ENCODE measurements around the gene RENBP.

Gene RENBP

DNA sequence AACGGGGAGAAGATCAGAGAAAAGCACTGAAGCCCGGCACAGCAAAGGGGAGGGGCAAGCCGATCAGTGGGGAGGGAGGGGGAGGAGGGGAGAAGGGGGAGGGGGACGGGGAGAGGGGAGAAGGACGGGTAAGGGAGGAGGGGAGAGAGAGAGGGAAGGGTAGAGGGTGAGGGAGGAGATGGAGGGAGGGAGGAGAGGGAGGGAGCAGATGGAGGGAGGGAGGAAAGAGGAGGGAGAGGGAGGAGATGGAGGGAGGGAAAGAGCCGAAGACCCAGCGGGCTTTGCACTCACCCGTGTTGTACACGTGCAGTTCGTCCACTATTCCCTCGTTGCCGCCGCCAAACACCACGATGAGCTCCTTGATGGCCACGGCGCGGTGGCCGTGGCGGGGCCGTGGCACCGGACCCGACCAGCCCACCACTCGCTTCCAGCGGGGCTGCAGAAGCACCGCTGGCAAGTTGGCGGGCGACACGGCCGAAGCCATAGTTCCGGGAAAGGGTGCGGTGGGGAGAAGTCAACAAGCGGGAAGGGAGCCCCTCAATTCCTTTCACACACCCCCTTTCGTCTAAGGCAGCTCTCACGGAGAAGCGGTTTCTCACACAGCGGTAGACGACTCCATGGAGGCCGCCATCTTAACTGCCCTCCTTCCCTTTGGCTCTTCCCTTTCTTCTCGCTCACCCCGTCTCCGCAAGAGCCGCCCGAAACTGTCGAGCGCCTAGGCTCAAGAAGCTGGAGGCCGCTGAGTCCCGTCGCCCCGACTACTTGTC is 26.1 kb upstream of the RENBP start:
- no peak for DNase-seq

GRCh38 chrX:153969904-153970356 is 25.5 kb upstream of the RENBP start:
- no peak for DNase-seq

- no peak for DNase-seq
These were observed 24.9 kb upstream of the RENBP start for GRCh38 chrX:153969125-153969903.

GRCh38 chrX:153968754-153969124 is 24.3 kb upstream of the RENBP start:
- DNase-seq, result no peak

DNA sequence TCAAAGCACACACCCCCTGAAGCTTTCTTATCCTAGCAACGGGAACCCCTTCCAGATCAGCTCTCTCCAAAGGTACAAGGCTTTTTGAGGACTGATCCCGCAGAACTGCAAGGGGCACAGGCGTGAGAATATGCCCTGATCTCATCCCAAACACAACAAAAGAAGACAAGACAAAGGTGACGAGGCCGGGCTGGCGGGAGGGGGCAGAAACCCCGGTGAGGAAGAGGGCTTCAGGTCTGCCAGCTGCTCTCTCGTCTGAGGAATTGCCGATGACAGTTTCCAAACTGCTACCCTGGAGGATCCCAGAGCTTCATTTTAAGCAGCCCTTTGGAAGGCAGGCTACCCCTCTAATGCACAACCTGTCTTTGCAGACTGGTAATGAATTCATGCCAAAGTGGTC is 23.8 kb upstream of the RENBP start:
- no peak for DNase-seq

- DNase-seq, result no peak
These were observed 23.2 kb upstream of the RENBP start for GRCh38 chrX:153967536-153968224.

DNA sequence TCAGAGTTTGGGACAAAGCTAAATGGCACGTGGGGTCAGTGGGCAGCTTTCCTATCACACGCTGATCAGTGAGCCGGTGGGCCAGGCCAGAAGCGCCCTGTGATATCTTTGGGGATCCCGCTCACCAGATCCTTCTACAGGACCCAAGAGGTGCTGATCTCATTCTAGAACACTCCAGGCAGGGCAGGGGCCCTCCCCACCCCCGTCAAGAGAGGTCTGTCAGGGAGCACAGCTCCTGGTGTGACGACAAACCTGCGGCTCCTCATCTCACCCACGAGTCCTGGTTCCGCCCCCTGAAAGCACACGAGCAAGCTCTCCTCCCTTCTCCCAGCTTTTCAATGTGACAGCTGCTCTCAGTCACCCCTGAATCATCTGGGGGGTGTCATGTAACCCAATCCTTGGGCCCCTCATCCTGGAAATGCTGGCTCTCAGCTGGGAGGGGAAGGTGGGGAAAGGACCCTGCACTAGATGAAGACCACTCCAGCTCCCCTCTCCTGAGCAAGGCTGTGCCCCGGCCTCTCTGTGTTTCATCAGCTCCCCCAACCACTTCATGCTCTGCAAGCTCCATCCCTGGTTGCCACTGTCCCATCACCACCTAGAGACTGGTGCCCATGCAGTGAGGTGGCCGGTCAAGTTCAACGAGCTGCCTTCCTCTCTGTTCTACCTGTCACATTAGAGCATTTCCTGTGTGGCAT is 22.5 kb upstream of the RENBP start:
- DNase-seq, result no peak

DNA sequence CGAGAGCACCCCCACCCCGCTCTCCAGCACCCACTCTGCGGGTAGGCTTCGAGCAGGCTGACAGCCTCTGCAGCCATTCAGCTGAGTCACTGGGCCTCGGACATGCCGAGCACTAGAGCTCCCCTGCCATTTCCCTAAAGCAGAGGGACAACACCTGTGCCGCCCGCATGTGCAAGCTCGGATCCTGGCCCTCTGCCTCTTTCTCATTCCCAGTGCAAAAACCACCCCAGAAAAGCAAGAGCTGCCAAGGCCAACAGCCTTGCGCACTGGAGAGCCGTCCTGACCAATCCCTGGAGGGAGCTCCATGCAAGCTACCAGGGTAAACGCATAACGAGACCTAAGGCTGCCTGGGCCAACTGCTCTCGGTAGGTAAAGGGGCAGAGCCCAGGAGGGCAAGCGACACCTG is 21.8 kb upstream of the RENBP start:
- no peak for DNase-seq

DNA sequence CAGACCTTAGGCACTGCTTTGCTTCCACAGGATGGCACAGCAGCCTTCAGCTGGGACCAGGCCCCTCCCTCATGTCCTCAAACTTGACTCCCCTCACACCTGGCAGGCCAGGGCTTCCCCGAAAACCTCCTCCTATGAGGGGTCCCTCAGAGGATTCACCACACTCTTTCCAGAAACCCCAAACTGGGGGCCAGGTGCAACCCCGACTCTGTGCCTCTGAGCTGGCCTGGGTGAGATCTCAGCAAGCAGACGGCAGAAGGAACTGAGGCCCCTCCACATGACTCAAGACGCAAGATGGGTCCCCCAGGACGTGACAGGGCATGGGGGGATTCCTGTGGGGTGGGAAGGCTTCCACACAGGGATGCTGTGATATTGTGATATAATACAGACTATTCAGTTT is 21.0 kb upstream of the RENBP start:
- DNase-seq, result no peak

GRCh38 chrX:153964105-153964504 is 19.7 kb upstream of the RENBP start:
- no peak for DNase-seq

DNA sequence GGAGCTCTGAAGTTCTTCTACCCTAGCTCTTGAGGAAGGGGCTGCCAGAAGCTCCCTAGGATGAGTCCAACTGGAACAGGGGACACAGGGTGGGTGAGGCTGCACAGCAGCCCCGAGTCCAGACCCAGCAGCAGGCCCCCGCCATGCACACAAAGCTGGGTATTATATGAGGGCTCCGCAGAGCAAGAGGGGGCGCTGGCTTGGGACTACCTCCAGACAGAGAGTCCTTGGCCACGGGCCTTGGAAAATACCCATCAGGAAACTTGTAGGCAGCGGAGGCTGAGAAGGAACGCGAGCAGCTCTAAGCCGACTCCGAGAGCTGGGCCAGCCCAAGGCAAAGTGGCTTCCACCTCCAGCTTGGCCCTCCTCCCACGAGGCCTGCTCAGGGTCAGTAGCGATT is 19.1 kb upstream of the RENBP start:
- no peak for DNase-seq

DNA sequence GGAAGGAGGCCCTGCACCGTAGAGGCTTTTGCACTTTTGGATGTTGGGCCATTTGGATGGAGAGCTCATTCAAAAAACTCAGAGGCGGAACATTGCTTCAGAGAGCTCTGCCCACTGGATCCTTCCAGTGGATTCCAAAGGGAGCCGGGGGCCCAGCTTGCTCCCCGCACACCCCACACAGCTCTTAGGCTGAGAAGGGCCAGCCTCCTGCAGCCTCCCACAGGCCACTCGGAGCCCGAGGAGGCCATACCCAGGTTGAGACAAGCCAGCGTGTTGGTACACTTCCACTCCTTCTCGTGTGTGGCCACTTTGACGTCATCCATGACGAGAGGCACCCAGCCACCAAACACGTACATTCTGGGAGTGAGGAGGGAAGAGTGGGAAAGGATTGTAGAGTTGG is 16.8 kb upstream of the RENBP start:
- no peak for DNase-seq

- no peak for DNase-seq
These were observed 16.3 kb upstream of the RENBP start for GRCh38 chrX:153960786-153961185.

DNA sequence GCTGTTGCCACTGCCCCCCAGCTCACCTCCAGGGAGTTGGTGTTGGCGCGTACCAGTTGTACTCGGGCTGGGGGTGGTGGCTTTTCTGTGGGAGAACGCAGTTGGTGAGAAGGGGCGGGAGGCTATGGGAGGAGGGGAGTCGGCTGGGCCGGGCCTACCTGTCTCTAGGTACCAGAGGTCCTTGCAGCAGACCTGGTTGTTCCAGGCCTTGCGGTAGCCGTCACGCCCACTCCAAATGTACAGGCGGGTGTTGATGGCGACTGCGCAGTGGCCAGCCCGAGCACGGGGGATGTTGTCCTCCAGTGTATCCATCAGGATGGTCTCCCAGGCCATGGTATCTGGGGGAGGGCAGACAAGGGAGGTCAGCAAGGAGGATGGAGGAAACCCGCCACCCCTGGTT is 15.6 kb upstream of the RENBP start:
- DNase-seq, result no peak

DNA sequence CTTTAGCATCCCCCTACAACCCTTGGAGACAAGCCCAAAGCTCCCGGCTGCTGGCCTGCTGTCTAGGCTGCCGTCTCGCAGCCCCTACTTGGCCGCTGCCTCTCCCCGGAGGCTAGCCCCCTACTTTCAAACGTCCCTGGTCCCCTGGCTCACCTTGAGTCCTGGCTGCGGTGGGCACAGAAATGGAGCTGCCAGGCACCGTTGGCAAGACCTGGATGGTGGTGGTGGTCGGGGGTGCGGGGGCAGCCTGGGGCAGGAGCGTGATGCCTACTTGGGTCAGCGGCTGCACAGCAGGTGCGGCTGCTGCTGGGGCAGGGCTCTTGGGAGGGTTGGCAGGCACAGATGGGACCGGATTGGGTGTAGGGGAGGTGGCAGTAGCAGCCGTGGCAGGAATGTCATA is 15.2 kb upstream of the RENBP start:
- DNase-seq, result no peak

DNA sequence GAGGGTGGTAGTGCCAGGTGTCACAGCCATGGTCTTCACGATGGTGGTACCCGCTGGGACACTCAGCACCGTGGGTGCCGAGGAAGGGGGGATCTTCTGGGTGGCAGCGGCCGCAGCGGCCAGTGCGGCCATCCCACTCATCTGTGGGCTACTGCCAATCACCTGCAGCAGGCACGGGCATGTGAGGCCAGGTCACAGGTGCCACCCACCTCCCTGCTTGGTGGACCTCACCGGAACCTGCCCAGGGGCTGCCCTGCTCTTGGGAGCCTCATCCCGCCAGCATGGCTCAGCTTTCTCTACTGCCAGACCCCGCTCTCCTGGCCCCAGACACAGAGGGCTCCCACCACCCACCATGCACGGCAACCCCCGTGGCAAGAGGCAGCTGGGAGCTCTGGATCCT is 14.2 kb upstream of the RENBP start:
- DNase-seq, result no peak

- no peak for DNase-seq
These were observed 12.8 kb upstream of the RENBP start for GRCh38 chrX:153957224-153957623.

DNA sequence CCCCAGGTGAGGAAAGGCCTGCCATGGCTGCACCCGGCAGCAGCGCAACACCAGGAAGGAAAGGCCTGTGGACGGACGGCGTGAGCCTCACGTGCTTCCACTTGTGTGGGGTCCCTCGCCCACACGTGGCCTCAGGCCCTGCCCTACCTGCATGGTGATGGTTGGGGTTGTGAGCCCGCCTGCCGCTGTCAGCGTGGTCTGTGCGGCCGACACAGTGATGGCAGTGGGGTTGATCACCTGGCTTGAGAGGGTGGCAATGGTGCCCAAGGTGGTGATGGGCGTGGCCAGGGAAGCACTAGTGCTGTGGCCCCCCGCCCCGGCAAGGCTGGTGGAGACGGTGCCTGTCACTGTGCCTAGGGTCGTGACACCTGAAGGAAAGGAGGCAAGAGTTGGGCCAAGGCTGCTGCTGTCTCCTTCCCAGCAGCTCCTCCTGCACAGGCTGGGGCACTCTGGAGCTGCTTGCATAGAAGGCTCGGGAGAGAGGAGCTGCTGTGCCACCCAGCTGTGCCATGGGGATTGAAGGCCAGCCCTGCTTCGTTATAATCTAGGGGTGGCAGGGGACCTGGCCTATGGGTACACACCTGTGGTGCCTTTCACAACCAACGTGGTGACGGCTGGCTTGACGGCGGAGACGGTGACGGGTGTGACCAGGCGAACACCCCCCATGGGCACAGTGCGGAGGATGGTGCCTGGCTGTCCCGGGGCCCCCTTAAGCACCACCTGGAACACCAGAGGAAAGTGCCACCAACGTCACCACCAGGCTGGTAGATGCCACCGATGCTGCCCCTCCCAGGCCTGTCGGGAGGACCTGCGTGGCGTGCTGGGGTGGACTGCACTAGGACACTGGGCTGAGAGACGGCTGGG is 11.8 kb upstream of the RENBP start:
- DNase-seq, result no peak

DNA sequence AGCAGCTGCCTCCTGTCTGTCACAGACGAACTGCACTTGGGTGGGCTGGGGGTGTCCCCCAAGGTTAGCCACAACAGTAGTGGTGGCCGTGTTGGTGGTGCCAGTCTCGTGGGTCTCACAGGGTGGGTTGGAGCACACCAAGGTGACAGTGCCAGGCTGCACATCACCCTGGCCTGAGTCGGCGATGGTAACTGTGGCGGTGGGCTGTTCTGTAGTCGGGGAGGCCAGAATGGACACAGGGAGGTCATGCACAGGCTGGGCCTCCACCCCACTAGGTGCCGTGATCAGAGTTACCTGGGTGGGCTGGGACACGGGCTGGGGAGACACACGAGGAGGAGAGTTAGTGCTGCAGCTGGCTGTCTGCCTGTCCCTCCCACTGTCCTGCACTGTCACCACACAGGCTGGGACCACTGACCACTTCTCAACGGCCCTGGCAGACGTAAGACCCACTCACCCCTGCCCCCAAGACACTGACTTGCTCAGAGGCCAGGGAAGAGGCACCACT is 10.8 kb upstream of the RENBP start:
- no peak for DNase-seq

DNA sequence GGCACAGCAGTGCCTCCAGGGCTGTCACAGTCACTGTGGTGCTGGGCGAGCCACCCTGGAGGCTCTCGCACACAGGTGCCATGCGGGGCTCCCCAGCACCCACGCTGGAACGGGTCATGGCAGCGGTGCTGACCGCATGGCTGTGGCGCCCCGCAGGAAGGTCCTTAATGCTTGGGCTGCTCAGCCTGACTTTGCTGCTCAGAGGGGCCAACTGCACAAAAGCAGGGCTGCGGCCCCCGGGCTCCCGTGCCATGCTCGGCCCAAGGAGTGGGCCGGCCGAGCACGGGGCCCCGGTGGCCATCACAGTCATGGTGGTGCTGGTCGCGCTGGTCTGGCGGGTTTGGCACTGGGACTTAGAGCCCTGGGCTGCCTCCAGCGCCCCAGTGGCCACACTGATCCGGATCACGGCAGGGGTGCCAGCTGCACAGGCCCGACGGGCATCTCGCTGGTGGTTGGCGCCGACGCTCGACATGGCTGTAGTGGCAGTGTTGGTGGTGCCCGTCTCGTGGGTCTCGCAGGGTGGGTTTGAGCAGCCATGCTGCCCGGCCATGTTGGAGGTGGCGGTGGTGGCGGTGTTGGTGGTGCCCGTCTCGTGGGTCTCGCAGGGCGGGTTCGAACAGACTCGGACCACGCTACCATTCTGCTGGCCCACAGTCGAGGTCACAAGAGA is 10.2 kb upstream of the RENBP start:
- no peak for DNase-seq

GRCh38 chrX:153953892-153954557 is 9.6 kb upstream of the RENBP start:
- no peak for DNase-seq

Data from NCI-H1417 treated with DMSO at 0.1 percent for 48 hours (cell line).